Activated CD8-positive, alpha-beta memory T cell treated with anti-CD3 and anti-CD28 coated beads, Interleukin-2, amount 50 U/mL, for 48 hours (primary cell): ENCODE data around the gene NEXN.

Experiments used
- DNase-seq: peaks from one replicate; pipeline ENCODE4 v3.0.0-alpha.2; 2020

The NEXN gene

GRCh38 chr1:77888081-77888780, at the start of gene NEXN:
Gene NEXN (plus strand): TSS chr1:77888624. CDS start chr1:77916107, 27,483 bp downstream.
- no peak for DNase-seq

GRCh38 chr1:77841574-77841973, 46.9 kb upstream of the NEXN start:
- no peak for DNase-seq

GRCh38 chr1:77845951-77846350, 42.5 kb upstream of the NEXN start:
- no peak for DNase-seq

GRCh38 chr1:77846966-77847365, 41.5 kb upstream of the NEXN start:
- no peak for DNase-seq

- no peak for DNase-seq
Observed at GRCh38 chr1:77847621-77848080, 40.8 kb upstream of the NEXN start.

GRCh38 chr1:77850082-77850481, 38.3 kb upstream of the NEXN start:
- no peak for DNase-seq

GRCh38 chr1:77857552-77857951, 30.9 kb upstream of the NEXN start:
- DNase-seq, result no peak

GRCh38 chr1:77858725-77859124, 29.7 kb upstream of the NEXN start:
- no peak for DNase-seq

- no peak for DNase-seq
Observed at GRCh38 chr1:77859248-77859647, 29.2 kb upstream of the NEXN start.

GRCh38 chr1:77866296-77866695, 22.1 kb upstream of the NEXN start:
- DNase-seq, result no peak

GRCh38 chr1:77872645-77873044, 15.8 kb upstream of the NEXN start:
- DNase-seq, result no peak

GRCh38 chr1:77873461-77873860, 15.0 kb upstream of the NEXN start:
- DNase-seq, result no peak

GRCh38 chr1:77874804-77875445, 13.5 kb upstream of the NEXN start:
- no peak for DNase-seq

- DNase-seq, result no peak
Observed at GRCh38 chr1:77876884-77877283, 11.5 kb upstream of the NEXN start.

GRCh38 chr1:77881061-77881460, 7.4 kb upstream of the NEXN start:
- DNase-seq, result no peak

- DNase-seq, result no peak
Observed at GRCh38 chr1:77882411-77882810, 6.0 kb upstream of the NEXN start.

GRCh38 chr1:77888781-77889642, 588 bp downstream of the NEXN start:
- DNase-seq, result peak; percentile 69

- no peak for DNase-seq
Observed at GRCh38 chr1:77889671-77890070, 1.2 kb downstream of the NEXN start.

GRCh38 chr1:77891200-77891599, 2.8 kb downstream of the NEXN start:
- DNase-seq, result no peak

- DNase-seq, result no peak
Observed at GRCh38 chr1:77899647-77900320, 11.4 kb downstream of the NEXN start.

GRCh38 chr1:77900687-77901293, 12.4 kb downstream of the NEXN start:
- DNase-seq, result no peak

- no peak for DNase-seq
Observed at GRCh38 chr1:77905603-77906002, 17.2 kb downstream of the NEXN start.
